ENCODE data around the gene TIGIT. TPM values are rescaled to one million over a fixed set of nuclear protein-coding genes. Genes with fewer than 3 reads are reported as not detected.

The TIGIT gene
- polyA plus RNA-seq, 1 donor from 2014 or later, result 1.1 TPM

- TF ChIP-seq CTCF (IDR thresholded peaks at IDR 0.05; ENCODE audit: poor library complexity, severe bottlenecking) (no peak), POLR2AphosphoS5 (IDR thresholded peaks at IDR 0.05) (no peak), EZH2 (IDR thresholded peaks at IDR 0.05; ENCODE audit: borderline replicate concordance, insufficient read depth, low read length, poor library complexity, severe bottlenecking) (no peak), RAD21 (conservative IDR thresholded peaks at IDR 0.05) (no peak), TAF1 (IDR thresholded peaks at IDR 0.05; ENCODE audit: low read depth) (no peak), MXI1 (conservative IDR thresholded peaks at IDR 0.05; ENCODE audit: poor library complexity, severe bottlenecking) (no peak), SMC3 (conservative IDR thresholded peaks at IDR 0.05; ENCODE audit: poor library complexity) (no peak), EP300 (conservative IDR thresholded peaks at IDR 0.05; ENCODE audit: poor library complexity, severe bottlenecking) (no peak), REST (IDR thresholded peaks at IDR 0.05; ENCODE audit: borderline replicate concordance) (no peak)
- Histone ChIP-seq H3F3A (ENCODE audit: insufficient read depth, low read length, poor library complexity, severe bottlenecking) (no peaks in the 10 kb centered on the region), H3K9me2 (ENCODE audit: insufficient read depth, low read length) (no peaks in the 10 kb centered on the region), H3K9ac (ENCODE audit: low read length) (no peak overlapping the region), H3K36me3 (ENCODE audit: insufficient read depth, low read length) (no peaks in the 10 kb centered on the region), H3K79me2 (replicated peaks; ENCODE audit: insufficient read depth, low read length) (no peaks in the 10 kb centered on the region), H2AFZ (ENCODE audit: low read depth, low read length) (no peak overlapping the region), H4K20me1 (ENCODE audit: insufficient read depth) (no peaks in the 10 kb centered on the region), H3K27ac (ENCODE audit: low read length) (no peak overlapping the region), H3K27me3 (ENCODE audit: insufficient read depth, low read depth, low read length) (no peaks in the 10 kb centered on the region), H3K4me3 (ENCODE audit: low read length) (no peak overlapping the region), H3K4me2 (ENCODE audit: low read length) (no peak overlapping the region), H3K9me3 (ENCODE audit: low read length) (no peaks in the 10 kb centered on the region)
These were observed 26.4 kb downstream of the TIGIT start for GRCh38 chr3:114320246-114320645.

- no peak overlapping the region for H3K4me3 ChIP-seq (ENCODE audit: low read length)
- H3K79me2 ChIP-seq (replicated peaks; ENCODE audit: insufficient read depth, low read length), result no peaks in the 10 kb centered on the region
- H2AFZ ChIP-seq (ENCODE audit: low read depth, low read length), result no peak overlapping the region
- H3K9ac ChIP-seq (ENCODE audit: low read length), result no peak overlapping the region
- no peaks in the 10 kb centered on the region for H3F3A ChIP-seq (ENCODE audit: insufficient read depth, low read length, poor library complexity, severe bottlenecking)
- H3K9me3 ChIP-seq (ENCODE audit: low read length), result no peaks in the 10 kb centered on the region
- no peak for TF ChIP-seq EP300 (conservative IDR thresholded peaks at IDR 0.05; ENCODE audit: poor library complexity, severe bottlenecking)
- no peak for TF ChIP-seq TAF1 (IDR thresholded peaks at IDR 0.05; ENCODE audit: low read depth)
- no peak for TF ChIP-seq RAD21 (conservative IDR thresholded peaks at IDR 0.05)
- TF ChIP-seq MXI1 (conservative IDR thresholded peaks at IDR 0.05; ENCODE audit: poor library complexity, severe bottlenecking), result no peak
- TF ChIP-seq SMC3 (conservative IDR thresholded peaks at IDR 0.05; ENCODE audit: poor library complexity), result no peak
- no peaks in the 10 kb centered on the region for H3K36me3 ChIP-seq (ENCODE audit: insufficient read depth, low read length)
- no peaks in the 10 kb centered on the region for H4K20me1 ChIP-seq (ENCODE audit: insufficient read depth)
- no peaks in the 10 kb centered on the region for H3K9me2 ChIP-seq (ENCODE audit: insufficient read depth, low read length)
- H3K4me2 ChIP-seq (ENCODE audit: low read length), result no peak overlapping the region
- H3K27me3 ChIP-seq (ENCODE audit: insufficient read depth, low read depth, low read length), result no peaks in the 10 kb centered on the region
- H3K27ac ChIP-seq (ENCODE audit: low read length), result no peak overlapping the region
These were observed 29.9 kb downstream of the TIGIT start for GRCh38 chr3:114323546-114324254.

Data from neural cell (in vitro differentiated cells).